Uterus (tissue), 2 donors: ENCODE results near the gene FAM83B.

Experiments
- POLR2A ChIP-seq, 2 donors: fragments of 450-650 bp; IDR thresholded peaks; one replicate each; pipeline ENCODE4 v1.6.1; 2016; ENCODE audit warnings: antibody characterized with exemption in 2 of 2, mild to moderate bottlenecking in 1 of 2, moderate library complexity in 1 of 2
- TF ChIP-seq, protein P1 (sequence below), 4 experiments: fragments of 200-600 bp in 2 of 4; fragments of 450-650 bp in 2 of 4; sonication (generic) in 2 of 4; IDR thresholded peaks; one replicate each; pipeline ENCODE4 v1.5.1; 2016 to 2019; ENCODE audit warnings: antibody characterized with exemption in 4 of 4, mild to moderate bottlenecking in 2 of 4, moderate library complexity in 1 of 4

DNA sequence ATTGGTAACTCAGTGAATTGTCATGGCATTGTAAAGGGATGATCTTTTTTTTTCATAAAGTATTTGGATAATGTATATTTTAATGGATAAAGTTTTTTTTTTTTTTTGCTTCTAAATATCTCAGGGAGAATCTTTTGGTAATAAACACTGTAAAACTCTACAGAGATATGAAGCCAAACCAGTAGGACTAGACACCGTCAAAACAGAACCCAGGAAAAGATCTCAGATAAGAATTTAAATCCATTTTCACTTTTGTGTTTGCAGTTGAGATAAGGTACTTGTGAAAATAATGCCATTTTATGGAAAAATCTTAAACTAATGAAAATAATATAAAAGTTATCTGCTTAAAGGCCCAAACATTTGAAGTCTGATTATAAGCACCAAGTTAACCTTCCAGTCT is 27.0 kb downstream of the FAM83B start:
- TF ChIP-seq POLR2A (IDR thresholded peaks at IDR 0.05), result no peak
- TF ChIP-seq, protein P1, sequence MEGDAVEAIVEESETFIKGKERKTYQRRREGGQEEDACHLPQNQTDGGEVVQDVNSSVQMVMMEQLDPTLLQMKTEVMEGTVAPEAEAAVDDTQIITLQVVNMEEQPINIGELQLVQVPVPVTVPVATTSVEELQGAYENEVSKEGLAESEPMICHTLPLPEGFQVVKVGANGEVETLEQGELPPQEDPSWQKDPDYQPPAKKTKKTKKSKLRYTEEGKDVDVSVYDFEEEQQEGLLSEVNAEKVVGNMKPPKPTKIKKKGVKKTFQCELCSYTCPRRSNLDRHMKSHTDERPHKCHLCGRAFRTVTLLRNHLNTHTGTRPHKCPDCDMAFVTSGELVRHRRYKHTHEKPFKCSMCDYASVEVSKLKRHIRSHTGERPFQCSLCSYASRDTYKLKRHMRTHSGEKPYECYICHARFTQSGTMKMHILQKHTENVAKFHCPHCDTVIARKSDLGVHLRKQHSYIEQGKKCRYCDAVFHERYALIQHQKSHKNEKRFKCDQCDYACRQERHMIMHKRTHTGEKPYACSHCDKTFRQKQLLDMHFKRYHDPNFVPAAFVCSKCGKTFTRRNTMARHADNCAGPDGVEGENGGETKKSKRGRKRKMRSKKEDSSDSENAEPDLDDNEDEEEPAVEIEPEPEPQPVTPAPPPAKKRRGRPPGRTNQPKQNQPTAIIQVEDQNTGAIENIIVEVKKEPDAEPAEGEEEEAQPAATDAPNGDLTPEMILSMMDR (IDR thresholded peaks at IDR 0.05), result no peak
